ENCODE data around the gene AHNAK.

GRCh38 chr11:62390237-62390636 lies 156.4 kb downstream of the AHNAK start:
- TF ChIP-seq USF1 (IDR thresholded peaks at IDR 0.05) (no peak), TCF12 (IDR thresholded peaks at IDR 0.05; ENCODE audit: low read depth) (no peak), EGR1 (IDR thresholded peaks at IDR 0.05) (no peak), TEAD4 (IDR thresholded peaks at IDR 0.05) (no peak), EP300 (IDR thresholded peaks at IDR 0.05; ENCODE audit: borderline replicate concordance) (no peak), CREB1 (IDR thresholded peaks at IDR 0.05; ENCODE audit: low read depth) (no peak), TAF1 (IDR thresholded peaks at IDR 0.05; ENCODE audit: low read depth) (no peak), YY1 (IDR thresholded peaks at IDR 0.05; ENCODE audit: low read depth) (no peak)

Measured in Ishikawa (cell line).